Psoas muscle (tissue), 8 donors: ENCODE measurements around the gene EFCAB7. TPM values are rescaled to one million over a fixed set of nuclear protein-coding genes. Genes with fewer than 3 reads are reported as not detected.

ENCODE experiments used
- ATAC-seq, 4 donors: fragments of 200-7000 bp; cut with Tn5 transposase; one replicate each; pipeline ENCODE4 v1.9.1; 2020; ENCODE audit warnings: moderate library complexity in 3 of 4, mild to moderate bottlenecking in 2 of 4
- DNase-seq, 2 donors: peaks; one replicate each; pipeline ENCODE4 v3.0.0-alpha.2; 2020
- H3K27ac ChIP-seq: fragments of 200-600 bp; one replicate; pipeline ENCODE4 v1.8.0; 2022
- H3K27me3 ChIP-seq, 3 donors: fragments of 200-600 bp in 1 of 3; one replicate each; pipeline versions ENCODE4 v1.6.1 to v1.8.0; 2013 to 2022; ENCODE audit warnings: low read length in 2 of 3, mild to moderate bottlenecking in 2 of 3, moderate library complexity in 1 of 3; ENCODE audit not compliant: insufficient read depth in 3 of 3
- H3K36me3 ChIP-seq, 2 donors: fragments of 200-600 bp in 1 of 2; one replicate each; pipeline versions ENCODE4 v1.6.1 to v1.8.0; 2013 to 2022; ENCODE audit warnings: low read depth in 1 of 2, mild to moderate bottlenecking in 1 of 2, moderate library complexity in 1 of 2; ENCODE audit not compliant: insufficient read depth in 1 of 2
- H3K4me1 ChIP-seq: fragments of 200-600 bp; one replicate; pipeline ENCODE4 v1.8.0; 2022
- H3K4me3 ChIP-seq: fragments of 200-600 bp; one replicate; pipeline ENCODE4 v1.8.0; 2022; ENCODE audit warnings: mild to moderate bottlenecking
- H3K9me3 ChIP-seq: fragments of 200-600 bp; one replicate; pipeline ENCODE4 v1.8.0; 2022
- CTCF ChIP-seq: fragments of 200-600 bp; IDR thresholded peaks from one replicate; pipeline ENCODE4 v1.8.0; 2022; ENCODE audit warnings: antibody characterized with exemption
- WGBS, 3 donors: extraction: QIAGEN DNeasy Blood & Tissue Kit; methylation state at CpG; one replicate each; pipeline versions ENCODE4 v1.1.6 to v1.1.7; 2013; 5-methylcytosine and 5-hydroxymethylcytosine counted together
- intact Hi-C, 2 donors: fragments of 100-400 bp; cut with DNase I; formaldehyde crosslinking; loops; one replicate each; pipeline versions ENCODE4 v1.11.0 to v1.14.2; 2022
- polyA plus RNA-seq, 3 donors: library from polyadenylated mRNA; stranded (reverse); fragments of 200-250 nt; gene quantifications; one replicate each; pipeline ENCODE4 v1.2.3, GENCODE V29; 2013
- total RNA-seq, 4 donors: library from RNA; stranded (reverse); fragmentation: NEBNext Ultra II Directional in 2 of 4; extraction: Animal tissue kit (Norgen Biotek cat#: 25700) in 2 of 4; gene quantifications; one replicate each; pipeline versions ENCODE4 v1.2.1 to v1.2.4, GENCODE V29; 2021 to 2023
- donor health status: healthy with polysubstance abuse.
- donor health status: DM: no; HTN: no; CAD: no; lungs with moderate emphysema.
- donor health status: Bipolar disorder and iron deficiency.
- donor health status: healthy.
- donor health status: DM: yes; HTN: yes; CAD: no.
- donor health status: DM: no; HTN: no; CAD: no.
- donor health status: DM: no; HTN: no; CAD: no.
- donor health status: DM: yes; HTN: yes; CAD: no.

Gene EFCAB7
- total and polyA plus RNA-seq, 7 donors, result 2.0 to 16.4 (median 4.9) TPM

GRCh38 chr1:63592536-63593302 is 69.4 kb downstream of the EFCAB7 start:
- no peak for TF ChIP-seq CTCF
- ATAC-seq (no peak), DNase-seq (no peak)
- Histone ChIP-seq H3K27me3 (no peaks in the 10 kb centered on the region), H3K4me1 (peaks cover 27% of the 10 kb centered on the region), H3K36me3 (peaks cover 0 to 6% of the 10 kb centered on the region in 2 donors), H3K9me3 (no peaks in the 10 kb centered on the region), H3K4me3 (peak overlapping the region; percentile 97), H3K27ac (peak overlapping the region; percentile 98)
- WGBS, 3 donors, result 12 to 15% (median 12%) methylated on average over 15 to 18 of the region's 18 CpGs
- intact Hi-C loops, result no loop called here

- WGBS, 3 donors, result 0% methylated on average over 48 to 64 of the region's 64 CpGs
- peak; percentile 78 to 88 for DNase-seq
- Histone ChIP-seq H3K27me3 (no peaks in the 10 kb centered on the region), H3K27ac (peak within 1 kb of the TSS; percentile 98), H3K4me1 (peaks cover 27% of the 10 kb centered on the region), H3K4me3 (peak within 1 kb of the TSS; percentile 97), H3K36me3 (peaks cover 0 to 6% of the 10 kb centered on the region in 2 donors), H3K9me3 (no peaks in the 10 kb centered on the region)
- intact Hi-C loops, result no loop called here
- ATAC-seq, result peak; percentile 78 to 87 (median 78)
- TF ChIP-seq CTCF, result no peak
Observed at GRCh38 chr1:63593303-63593885, 70.1 kb downstream of the EFCAB7 start, which contains the start of gene PGM1. Gene PGM1 (plus strand): TSS chr1:63593411. CDS start chr1:63593489, 78 bp downstream.

- Histone ChIP-seq H3K4me3 (peak overlapping the region; percentile 97), H3K36me3 (peaks cover 0 to 11% of the 10 kb centered on the region in 2 donors), H3K27me3 (no peaks in the 10 kb centered on the region), H3K4me1 (peaks cover 28% of the 10 kb centered on the region), H3K27ac (peak overlapping the region; percentile 98), H3K9me3 (no peaks in the 10 kb centered on the region)
- ATAC-seq (peak; percentile 75 to 84 (median 82)), DNase-seq (peak; percentile 82 to 92)
- WGBS, 3 donors, result 2 to 8% (median 3%) methylated on average over 41 to 55 of the region's 55 CpGs
- no peak for TF ChIP-seq CTCF
- intact Hi-C loops, result no loop called here
Observed at GRCh38 chr1:63593886-63594605, 70.7 kb downstream of the EFCAB7 start.

GRCh38 chr1:63595435-63595834 is 72.1 kb downstream of the EFCAB7 start:
- Histone ChIP-seq H3K4me3 (peak overlapping the region; percentile 97), H3K9me3 (no peaks in the 10 kb centered on the region), H3K27ac (peak overlapping the region; percentile 98), H3K27me3 (no peaks in the 10 kb centered on the region), H3K4me1 (peaks cover 24% of the 10 kb centered on the region), H3K36me3 (peaks cover 0 to 15% of the 10 kb centered on the region in 2 donors)
- DNase-seq (no peak), ATAC-seq (no peak)
- TF ChIP-seq CTCF, result no peak
- WGBS, 3 donors, result 96 to 100% (median 99%) methylated on average over 1 of the region's 1 CpG
- intact Hi-C loops, result no loop called here
